SHP77 treated with DMSO at 0.1 percent for 48 hours (cell line): ENCODE measurements around the gene GRAMD2A.

Experiments used
- DNase-seq: peaks from one replicate; lab custom pipeline; 2025; lab: John Stamatoyannopoulos, UW

GRAMD2A gene

GRCh38 chr15:72197460-72198355 lies at the start of gene GRAMD2A:
GRAMD2A (minus strand) TSS chr15:72197787.
- DNase-seq, result no peak

GRCh38 chr15:72242775-72243370 lies 45.3 kb upstream of the GRAMD2A start:
- DNase-seq, result no peak

- no peak for DNase-seq
Observed at GRCh38 chr15:72239652-72240051, 42.1 kb upstream of the GRAMD2A start.

- DNase-seq, result no peak
Observed at GRCh38 chr15:72238586-72238985, 41.0 kb upstream of the GRAMD2A start.

GRCh38 chr15:72237853-72238224 lies 40.3 kb upstream of the GRAMD2A start:
- no peak for DNase-seq

- DNase-seq, result peak; percentile 17
Observed at GRCh38 chr15:72237029-72237852, 39.7 kb upstream of the GRAMD2A start.

GRCh38 chr15:72236381-72237003 lies 38.9 kb upstream of the GRAMD2A start:
- DNase-seq, result no peak

GRCh38 chr15:72235298-72235697 lies 37.7 kb upstream of the GRAMD2A start:
- no peak for DNase-seq

GRCh38 chr15:72233769-72234168 lies 36.2 kb upstream of the GRAMD2A start:
- no peak for DNase-seq

GRCh38 chr15:72231833-72232478 lies 34.4 kb upstream of the GRAMD2A start:
- DNase-seq, result peak; percentile 80

GRCh38 chr15:72231066-72231832 lies 33.7 kb upstream of the GRAMD2A start, which contains the start of gene PKM:
PKM (minus strand) TSS chr15:72231190; CDS start chr15:72219097, 12,093 bp downstream.
- DNase-seq, result peak; percentile 92

- DNase-seq, result peak; percentile 29
Observed at GRCh38 chr15:72230197-72231065, 32.8 kb upstream of the GRAMD2A start.

- DNase-seq, result no peak
Observed at GRCh38 chr15:72229947-72230196, 32.3 kb upstream of the GRAMD2A start.

- DNase-seq, result no peak
Observed at GRCh38 chr15:72229076-72229946, 31.7 kb upstream of the GRAMD2A start.

GRCh38 chr15:72227720-72228119 lies 30.1 kb upstream of the GRAMD2A start:
- no peak for DNase-seq

GRCh38 chr15:72227192-72227586 lies 29.6 kb upstream of the GRAMD2A start:
- DNase-seq, result no peak

- no peak for DNase-seq
Observed at GRCh38 chr15:72223278-72223677, 25.7 kb upstream of the GRAMD2A start.

- no peak for DNase-seq
Observed at GRCh38 chr15:72222393-72222792, 24.8 kb upstream of the GRAMD2A start.

GRCh38 chr15:72220687-72221086 lies 23.1 kb upstream of the GRAMD2A start:
- no peak for DNase-seq
